CD14-positive monocyte (primary cell): ENCODE results near the gene PDE6B. TPM values are rescaled to one million over a fixed set of nuclear protein-coding genes. Genes with fewer than 3 reads are reported as not detected.

Experiments used
- DNase-seq, 3 donors: peaks; one replicate each; pipeline ENCODE4 v3.0.0-alpha.2; 2011 to 2022
- H2AFZ ChIP-seq: 2 replicates; pipeline ENCODE4 v1.6.0; 2012; ENCODE audit warnings: mild to moderate bottlenecking, low read depth, low read length, inconsistent platforms; ENCODE audit not compliant: insufficient read depth, poor library complexity, severe bottlenecking
- H3K27ac ChIP-seq, 2 donors: 1 replicate in 1 of 2; 2 replicates in 1 of 2; pipeline ENCODE4 v1.5.1; 2012 to 2013; ENCODE audit warnings: low read length in 2 of 2, control low read depth in 1 of 2, inconsistent platforms in 1 of 2, low read depth in 1 of 2, mild to moderate bottlenecking in 1 of 2
- H3K27me3 ChIP-seq, 2 donors: one replicate each; pipeline versions ENCODE4 v1.6.0 to v1.6.1; 2011 to 2013; ENCODE audit warnings: low read length in 2 of 2; ENCODE audit not compliant: control insufficient read depth in 2 of 2, insufficient read depth in 2 of 2
- H3K36me3 ChIP-seq, 2 donors: replicated peaks in 1 of 2; 1 replicate in 1 of 2; 2 replicates in 1 of 2; pipeline versions ENCODE4 v1.5.1 to v1.6.1; 2012 to 2013; ENCODE audit warnings: low read length in 2 of 2, control low read depth in 1 of 2, inconsistent platforms in 1 of 2, mild to moderate bottlenecking in 1 of 2; ENCODE audit not compliant: insufficient read depth in 2 of 2, control insufficient read depth in 1 of 2
- H3K4me1 ChIP-seq, 2 donors: 1 replicate in 1 of 2; 2 replicates in 1 of 2; pipeline versions ENCODE4 v1.5.1 to v1.6.1; 2012 to 2013; ENCODE audit warnings: low read length in 2 of 2, control low read depth in 1 of 2, inconsistent platforms in 1 of 2, mild to moderate bottlenecking in 1 of 2, moderate library complexity in 1 of 2; ENCODE audit not compliant: insufficient read depth in 2 of 2, control insufficient read depth in 1 of 2
- H3K4me2 ChIP-seq: replicated peaks from 2 replicates; pipeline ENCODE3; 2012; ENCODE audit warnings: low read length, moderate library complexity, mild to moderate bottlenecking; ENCODE audit not compliant: poor library complexity, severe bottlenecking; ENCODE audit errors: extremely low read depth
- H3K4me3 ChIP-seq, 3 experiments: fragments of 200-600 bp in 1 of 3; sonication (generic) in 1 of 3; replicated peaks in 1 of 3; 1 replicate in 2 of 3; 2 replicates in 1 of 3; pipeline ENCODE4 v1.5.1; 2011 to 2013; ENCODE audit warnings: low read length in 3 of 3, mild to moderate bottlenecking in 3 of 3, control low read depth in 2 of 3, low read depth in 2 of 3, inconsistent platforms in 1 of 3, moderate library complexity in 1 of 3
- H3K79me2 ChIP-seq: 2 replicates; pipeline ENCODE4 v1.6.0; 2012; ENCODE audit warnings: mild to moderate bottlenecking, control low read depth, inconsistent platforms, low read length, moderate library complexity; ENCODE audit not compliant: insufficient read depth
- H3K9ac ChIP-seq: 2 replicates; pipeline ENCODE4 v1.6.0; 2017; ENCODE audit warnings: low read length, mild to moderate bottlenecking; ENCODE audit not compliant: insufficient read depth, poor library complexity, severe bottlenecking
- H3K9me3 ChIP-seq, 2 donors: replicated peaks in 1 of 2; 1 replicate in 1 of 2; 2 replicates in 1 of 2; pipeline versions ENCODE4 v1.5.1 to v1.6.1; 2012 to 2013; ENCODE audit warnings: low read length in 2 of 2, control low read depth in 1 of 2; ENCODE audit not compliant: control insufficient read depth in 1 of 2, insufficient read depth in 1 of 2
- H4K20me1 ChIP-seq: 2 replicates; pipeline ENCODE4 v1.6.0; 2012; ENCODE audit warnings: mild to moderate bottlenecking, low read length, control low read depth, moderate library complexity; ENCODE audit not compliant: insufficient read depth
- H3K27ac Mint-ChIP-seq, 7 donors: one replicate each; pipeline ENCODE4 v1.8.0; 2020; ENCODE audit warnings: mild to moderate bottlenecking in 7 of 7, mixed read lengths in 7 of 7, moderate library complexity in 6 of 7, inconsistent platforms in 2 of 7
- H3K27me3 Mint-ChIP-seq, 3 donors: one replicate each; pipeline ENCODE4 v1.8.0; 2021 to 2022; ENCODE audit warnings: low read depth in 3 of 3, mild to moderate bottlenecking in 3 of 3, mixed read lengths in 3 of 3, moderate library complexity in 3 of 3, inconsistent platforms in 1 of 3
- H3K36me3 Mint-ChIP-seq, 2 donors: one replicate each; pipeline ENCODE4 v1.8.0; 2020; ENCODE audit warnings: mixed read lengths in 2 of 2, inconsistent platforms in 1 of 2, mild to moderate bottlenecking in 1 of 2
- H3K4me1 Mint-ChIP-seq: one replicate; pipeline ENCODE4 v1.8.0; 2020; ENCODE audit warnings: mild to moderate bottlenecking, mixed read lengths
- H3K4me3 Mint-ChIP-seq, 2 donors: one replicate each; pipeline ENCODE4 v1.8.0; 2020; ENCODE audit warnings: mild to moderate bottlenecking in 2 of 2, mixed read lengths in 2 of 2, moderate library complexity in 1 of 2
- H3K9me3 Mint-ChIP-seq, 7 donors: one replicate each; pipeline ENCODE4 v1.8.0; 2020 to 2022; ENCODE audit warnings: mixed read lengths in 7 of 7, mild to moderate bottlenecking in 6 of 7, moderate library complexity in 6 of 7, inconsistent platforms in 2 of 7
- WGBS: methylation state at CpG from one replicate; pipeline ENCODE4 v1.1.5; 2013; ENCODE audit warnings: missing lambda C conversion rate; ENCODE audit not compliant: insufficient coverage; 5-methylcytosine and 5-hydroxymethylcytosine counted together
- intact Hi-C, 2 donors: fragments of 100-400 bp; cut with micrococcal nuclease; formaldehyde crosslinking; loops; one replicate each; pipeline versions ENCODE4 v1.15.0 to v1.15.1; 2023
- polyA plus RNA-seq, 3 donors: library from polyadenylated mRNA; depleted of rRNA in 1 of 3; unstranded in 2 of 3; stranded (reverse) in 1 of 3; fragments of 300-500 nt in 2 of 3; fragments of >200 nt in 1 of 3; fragmentation: Illumina TruSeq in 2 of 3; gene quantifications; 1 replicate in 2 of 3; 2 replicates in 1 of 3; pipeline ENCODE4 v1.2.3, GENCODE V29; 2012 to 2021
- TF ChIP-seq, protein P1 (sequence below): fragments of 200-600 bp; IDR thresholded peaks from one replicate; pipeline ENCODE4 v1.8.0; 2022; ENCODE audit warnings: antibody characterized with exemption, mild to moderate bottlenecking

The PDE6B gene
- polyA plus RNA-seq, 3 donors, result 3.7 to 6.3 (median 4.6) TPM

DNA sequence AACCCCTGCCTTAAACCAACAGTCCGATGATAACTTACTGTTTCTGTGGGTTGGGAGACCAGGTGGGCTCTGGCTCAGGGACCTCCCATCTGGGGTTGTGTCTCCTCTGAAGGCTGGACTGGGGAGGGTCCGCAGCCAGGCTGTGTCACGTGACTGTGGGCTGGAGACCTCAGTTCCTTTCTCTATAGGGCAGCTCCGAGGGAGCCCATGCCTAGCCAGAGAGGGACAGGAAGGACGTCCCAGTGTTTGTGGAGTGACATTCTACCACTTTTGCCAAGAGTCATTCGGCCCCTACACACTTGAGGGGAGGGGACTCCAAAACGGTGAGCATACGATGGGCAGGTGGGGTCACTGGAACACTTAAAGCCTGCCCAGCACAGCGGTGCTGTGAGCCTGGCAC lies 84.7 kb downstream of the PDE6B start:
- WGBS, result 97% methylated on average over 7 of the region's 9 CpGs
- peaks cover 73% of the 10 kb centered on the region for H4K20me1 ChIP-seq
- H3K79me2 ChIP-seq, result peaks cover 90% of the 10 kb centered on the region

DNA sequence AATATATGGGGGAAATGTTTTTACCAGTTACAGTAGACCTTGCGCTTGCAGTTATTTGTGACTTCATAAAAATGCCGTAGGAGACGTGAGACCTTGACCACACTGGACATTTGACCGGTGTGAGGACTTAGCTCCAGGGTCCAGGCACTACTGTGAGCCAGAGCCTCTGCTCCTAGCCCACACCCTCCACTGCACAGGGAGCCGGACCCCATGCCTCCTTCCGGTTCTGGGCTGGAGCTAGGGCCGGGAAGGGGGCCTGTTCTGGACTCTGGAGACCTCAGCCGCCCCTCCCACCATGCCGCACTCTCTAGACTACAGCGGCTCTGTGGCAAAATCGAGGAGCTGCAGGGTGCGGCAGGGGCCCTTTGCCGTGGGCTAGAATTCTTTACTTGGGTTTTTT lies 85.5 kb downstream of the PDE6B start:
- Histone ChIP-seq H3K9me3 (no peaks in the 10 kb centered on the region), H3K27ac (no peak overlapping the region), H3K4me1 (peaks cover 32 to 41% of the 10 kb centered on the region in 2 donors), H4K20me1 (peaks cover 76% of the 10 kb centered on the region), H2AFZ (no peak overlapping the region), H3K9ac (no peak overlapping the region), H3K4me3 (no peak overlapping the region), H3K79me2 (peaks cover 88% of the 10 kb centered on the region), H3K4me2 (no peak overlapping the region), H3K27me3 (no peaks in the 10 kb centered on the region), H3K36me3 (peaks cover 7 to 36% of the 10 kb centered on the region in 2 donors)
- TF ChIP-seq, protein P1, sequence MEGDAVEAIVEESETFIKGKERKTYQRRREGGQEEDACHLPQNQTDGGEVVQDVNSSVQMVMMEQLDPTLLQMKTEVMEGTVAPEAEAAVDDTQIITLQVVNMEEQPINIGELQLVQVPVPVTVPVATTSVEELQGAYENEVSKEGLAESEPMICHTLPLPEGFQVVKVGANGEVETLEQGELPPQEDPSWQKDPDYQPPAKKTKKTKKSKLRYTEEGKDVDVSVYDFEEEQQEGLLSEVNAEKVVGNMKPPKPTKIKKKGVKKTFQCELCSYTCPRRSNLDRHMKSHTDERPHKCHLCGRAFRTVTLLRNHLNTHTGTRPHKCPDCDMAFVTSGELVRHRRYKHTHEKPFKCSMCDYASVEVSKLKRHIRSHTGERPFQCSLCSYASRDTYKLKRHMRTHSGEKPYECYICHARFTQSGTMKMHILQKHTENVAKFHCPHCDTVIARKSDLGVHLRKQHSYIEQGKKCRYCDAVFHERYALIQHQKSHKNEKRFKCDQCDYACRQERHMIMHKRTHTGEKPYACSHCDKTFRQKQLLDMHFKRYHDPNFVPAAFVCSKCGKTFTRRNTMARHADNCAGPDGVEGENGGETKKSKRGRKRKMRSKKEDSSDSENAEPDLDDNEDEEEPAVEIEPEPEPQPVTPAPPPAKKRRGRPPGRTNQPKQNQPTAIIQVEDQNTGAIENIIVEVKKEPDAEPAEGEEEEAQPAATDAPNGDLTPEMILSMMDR, result no peak
- 97% methylated on average over 4 of the region's 13 CpGs for WGBS
- intact Hi-C loops, result no loop called here
- Mint-ChIP-seq H3K36me3 (peaks cover 17 to 31% of the 10 kb centered on the region in 2 donors), H3K27ac (no peak overlapping the region), H3K4me1 (peaks cover 30% of the 10 kb centered on the region), H3K4me3 (no peak overlapping the region), H3K27me3 (peaks cover 0 to 3% (median 3%) of the 10 kb centered on the region in 3 donors), H3K9me3 (no peaks in the 10 kb centered on the region)
- DNase-seq, result no peak

More for the DNA sequence above, 84.7 kb downstream of the PDE6B start:
- H3K4me1 Mint-ChIP-seq, result peaks cover 30% of the 10 kb centered on the region
- TF ChIP-seq, protein P1, result no peak
- H3K36me3 Mint-ChIP-seq, result peaks cover 17 to 26% of the 10 kb centered on the region in 2 donors
- intact Hi-C loops, result no loop called here
- no peak overlapping the region for H3K4me3 Mint-ChIP-seq
- no peak overlapping the region for H3K4me3 ChIP-seq
- DNase-seq, result no peak
- peaks cover 7 to 36% of the 10 kb centered on the region in 2 donors for H3K36me3 ChIP-seq
- H3K27me3 ChIP-seq, result no peaks in the 10 kb centered on the region
- H3K27me3 Mint-ChIP-seq, result peaks cover 0 to 3% (median 3%) of the 10 kb centered on the region in 3 donors
- H3K27ac Mint-ChIP-seq, result peak overlapping the region in 4 of 7 donors; percentile 18 to 83 (median 30)
- no peaks in the 10 kb centered on the region for H3K9me3 Mint-ChIP-seq
- H3K9me3 ChIP-seq, result no peaks in the 10 kb centered on the region
- no peak overlapping the region for H3K4me2 ChIP-seq
- no peak overlapping the region for H3K9ac ChIP-seq
- H2AFZ ChIP-seq, result no peak overlapping the region
- H3K4me1 ChIP-seq, result peaks cover 35 to 45% of the 10 kb centered on the region in 2 donors
- H3K27ac ChIP-seq, result peak overlapping the region in 1 of 2 donors; percentile 56
